ENCODE results near the gene CRAMP1. TPM values are rescaled to one million over a fixed set of nuclear protein-coding genes. Genes with fewer than 3 reads are reported as not detected.

CRAMP1 gene
- total RNA-seq, 4 donors from 2014 or later = 9.1 to 15.5 (median 12.5) TPM

DNA sequence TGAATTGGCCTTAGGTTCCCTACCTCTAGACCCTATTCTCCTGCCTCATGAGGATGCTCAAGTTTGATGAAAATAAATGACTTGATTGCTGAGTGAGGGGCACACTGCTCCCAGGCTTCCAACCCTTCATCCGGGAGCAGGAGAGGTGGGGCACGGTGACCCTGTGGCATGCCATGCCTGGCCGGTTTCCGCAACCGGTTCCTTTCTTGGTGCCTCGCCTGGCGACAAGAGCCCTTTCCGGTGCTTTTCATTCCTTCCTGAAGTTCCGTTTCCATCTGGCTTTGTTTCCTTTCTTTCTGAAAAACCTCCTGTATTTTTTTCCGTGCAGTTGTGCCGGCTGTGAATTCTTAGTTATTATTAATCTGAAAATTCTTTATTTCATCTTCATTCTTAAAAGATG is 27.7 kb downstream of the CRAMP1 start:
- Histone ChIP-seq H3K4me3 (no peak overlapping the region), H3K27ac (replicated peaks in 1 of 4) (no peak overlapping the region), H3K4me1 (peaks cover 0 to 12% (median 3%) of the 10 kb centered on the region in 4 donors), H3K36me3 (peaks cover 57 to 96% (median 89%) of the 10 kb centered on the region in 4 donors), H3K27me3 (no peaks in the 10 kb centered on the region), H3K9me3 (no peaks in the 10 kb centered on the region)
- TF ChIP-seq, protein P1, sequence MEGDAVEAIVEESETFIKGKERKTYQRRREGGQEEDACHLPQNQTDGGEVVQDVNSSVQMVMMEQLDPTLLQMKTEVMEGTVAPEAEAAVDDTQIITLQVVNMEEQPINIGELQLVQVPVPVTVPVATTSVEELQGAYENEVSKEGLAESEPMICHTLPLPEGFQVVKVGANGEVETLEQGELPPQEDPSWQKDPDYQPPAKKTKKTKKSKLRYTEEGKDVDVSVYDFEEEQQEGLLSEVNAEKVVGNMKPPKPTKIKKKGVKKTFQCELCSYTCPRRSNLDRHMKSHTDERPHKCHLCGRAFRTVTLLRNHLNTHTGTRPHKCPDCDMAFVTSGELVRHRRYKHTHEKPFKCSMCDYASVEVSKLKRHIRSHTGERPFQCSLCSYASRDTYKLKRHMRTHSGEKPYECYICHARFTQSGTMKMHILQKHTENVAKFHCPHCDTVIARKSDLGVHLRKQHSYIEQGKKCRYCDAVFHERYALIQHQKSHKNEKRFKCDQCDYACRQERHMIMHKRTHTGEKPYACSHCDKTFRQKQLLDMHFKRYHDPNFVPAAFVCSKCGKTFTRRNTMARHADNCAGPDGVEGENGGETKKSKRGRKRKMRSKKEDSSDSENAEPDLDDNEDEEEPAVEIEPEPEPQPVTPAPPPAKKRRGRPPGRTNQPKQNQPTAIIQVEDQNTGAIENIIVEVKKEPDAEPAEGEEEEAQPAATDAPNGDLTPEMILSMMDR (IDR thresholded peaks at IDR 0.05) = no peak
- TF ChIP-seq EP300 (IDR thresholded peaks at IDR 0.05) = no peak
- no peak for TF ChIP-seq POLR2AphosphoS5 (IDR thresholded peaks at IDR 0.05)
- TF ChIP-seq POLR2A (IDR thresholded peaks at IDR 0.05; ENCODE audit: low read depth) = no peak
- intact Hi-C loops (cut with DNase I) = no loop called here
- no peak for DNase-seq (ENCODE audit: extremely low spot score)
- WGBS = 86% methylated on average over 11 of the region's 11 CpGs

DNA sequence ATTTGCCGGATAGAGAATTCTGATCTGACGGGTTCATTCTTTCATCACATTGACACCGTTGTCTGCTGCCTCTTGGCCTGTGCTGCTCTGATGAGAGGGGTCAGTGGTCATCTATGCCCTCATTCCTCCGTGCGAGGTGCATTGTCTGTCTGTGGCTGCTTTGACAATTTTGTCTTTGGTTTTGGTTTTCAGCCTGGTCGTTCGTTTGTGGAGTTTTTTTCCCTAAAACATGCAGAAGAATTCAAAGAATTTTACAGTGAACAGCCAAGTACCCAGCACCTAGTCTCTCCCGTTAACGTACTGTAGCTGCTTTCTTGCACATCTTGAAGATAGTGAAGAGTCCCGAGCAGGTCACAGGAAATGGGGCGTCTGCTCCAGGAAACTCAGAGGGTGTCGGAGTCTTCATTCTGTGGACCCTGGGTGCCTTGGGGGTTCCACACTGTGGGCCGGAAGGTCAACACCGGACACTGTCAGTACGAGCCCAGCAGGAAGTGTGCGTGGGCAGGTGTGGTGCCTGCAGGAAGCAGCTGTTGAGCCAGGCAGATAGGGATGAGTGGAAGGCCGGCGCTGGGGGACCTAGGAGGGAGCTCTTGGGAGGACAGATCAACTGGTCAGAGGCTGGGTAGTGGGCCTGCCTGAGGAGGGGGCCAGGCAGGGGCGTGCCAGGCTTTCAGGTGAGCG is 28.2 kb downstream of the CRAMP1 start:
- Histone ChIP-seq H3K27me3 (no peaks in the 10 kb centered on the region), H3K27ac (replicated peaks in 1 of 4) (no peak overlapping the region)
- WGBS = 77% methylated on average over 18 of the region's 20 CpGs

DNA sequence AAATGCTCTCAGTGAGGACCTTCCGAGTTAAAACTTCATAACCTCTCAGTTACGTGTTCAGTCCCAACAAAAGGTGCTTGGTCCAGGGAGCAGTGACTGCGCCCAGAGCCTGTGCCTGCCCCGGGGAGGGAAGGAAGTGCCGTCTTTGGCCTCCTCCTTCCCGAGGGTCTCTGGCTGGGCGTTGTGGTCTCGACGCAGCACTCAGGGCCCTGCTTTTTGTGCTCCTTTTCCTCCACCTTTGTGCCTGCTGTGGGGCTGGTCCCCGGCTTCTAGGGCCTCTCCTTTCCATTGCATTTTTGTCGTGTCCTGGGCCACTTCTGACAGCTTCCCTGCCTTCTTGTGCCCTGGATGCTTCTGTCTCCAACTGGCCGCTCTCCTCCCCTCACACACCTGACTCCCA is 29.1 kb downstream of the CRAMP1 start:
- Histone ChIP-seq H3K4me1 (peaks cover 0 to 12% (median 3%) of the 10 kb centered on the region in 4 donors), H3K9me3 (no peaks in the 10 kb centered on the region), H3K27ac (replicated peaks in 1 of 4) (no peak overlapping the region), H3K4me3 (no peak overlapping the region), H3K36me3 (peaks cover 61 to 99% (median 92%) of the 10 kb centered on the region in 4 donors), H3K27me3 (no peaks in the 10 kb centered on the region)
- intact Hi-C loops (cut with DNase I) = no loop called here
- 90% methylated on average over 12 of the region's 12 CpGs for WGBS
- DNase-seq (ENCODE audit: extremely low spot score) = no peak
- TF ChIP-seq POLR2A (IDR thresholded peaks at IDR 0.05; ENCODE audit: low read depth) (no peak), EP300 (IDR thresholded peaks at IDR 0.05) (no peak), POLR2AphosphoS5 (IDR thresholded peaks at IDR 0.05) (no peak)
- TF ChIP-seq, protein P1 (IDR thresholded peaks at IDR 0.05) = no peak

More for the DNA sequence above, 28.2 kb downstream of the CRAMP1 start:
- DNase-seq (ENCODE audit: extremely low spot score) = no peak
- no peaks in the 10 kb centered on the region for H3K9me3 ChIP-seq
- H3K4me3 ChIP-seq = no peak overlapping the region
- H3K36me3 ChIP-seq = peaks cover 57 to 96% (median 88%) of the 10 kb centered on the region in 4 donors
- intact Hi-C loops (cut with DNase I) = no loop called here
- no peak for TF ChIP-seq POLR2A (IDR thresholded peaks at IDR 0.05; ENCODE audit: low read depth)
- TF ChIP-seq, protein P1 (IDR thresholded peaks at IDR 0.05) = no peak
- TF ChIP-seq EP300 (IDR thresholded peaks at IDR 0.05) = no peak
- TF ChIP-seq POLR2AphosphoS5 (IDR thresholded peaks at IDR 0.05) = no peak
- H3K4me1 ChIP-seq = peaks cover 0 to 12% (median 3%) of the 10 kb centered on the region in 4 donors

DNA sequence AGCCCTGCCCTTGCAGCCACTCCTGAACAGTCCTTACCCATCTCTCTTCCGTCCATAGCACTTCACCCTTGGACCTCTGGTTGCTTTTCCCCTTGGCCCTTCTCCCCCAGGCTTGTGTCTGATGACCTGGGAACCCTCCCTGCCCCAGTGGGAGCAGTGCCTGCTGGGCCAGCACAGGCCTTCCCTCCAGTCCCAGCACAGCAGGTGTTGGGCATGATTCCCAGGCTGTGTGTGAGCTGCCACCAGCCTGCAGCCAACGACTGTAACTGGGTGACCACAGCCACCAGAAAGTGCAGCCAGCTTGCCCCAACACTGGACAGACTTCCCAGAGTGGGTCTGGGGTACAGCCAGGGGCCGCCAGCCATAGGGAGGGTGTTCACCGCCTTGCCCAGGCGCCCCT is 30.0 kb downstream of the CRAMP1 start:
- DNase-seq (ENCODE audit: extremely low spot score) = no peak
- intact Hi-C loops (cut with DNase I) = no loop called here
- Histone ChIP-seq H3K4me3 (no peak overlapping the region), H3K9me3 (no peaks in the 10 kb centered on the region), H3K27ac (replicated peaks in 1 of 4) (no peak overlapping the region), H3K27me3 (no peaks in the 10 kb centered on the region), H3K4me1 (peaks cover 0 to 12% (median 3%) of the 10 kb centered on the region in 4 donors), H3K36me3 (peaks cover 58 to 100% (median 96%) of the 10 kb centered on the region in 4 donors)
- TF ChIP-seq, protein P1 (IDR thresholded peaks at IDR 0.05) = no peak
- TF ChIP-seq EP300 (IDR thresholded peaks at IDR 0.05) = no peak
- no peak for TF ChIP-seq POLR2A (IDR thresholded peaks at IDR 0.05; ENCODE audit: low read depth)
- 87% methylated on average over 3 of the region's 5 CpGs for WGBS
